Sciatic nerve (tissue), 2 donors: ENCODE measurements around the gene CACNA1G. TPM values are rescaled to one million over a fixed set of nuclear protein-coding genes. Genes with fewer than 3 reads are reported as not detected.
A peak's percentile ranks its signal among the peaks of the same experiment; 100 is the strongest.

ENCODE experiments used
- ATAC-seq: fragments of 200-7000 bp; cut with Tn5 transposase; one replicate; pipeline ENCODE4 v1.9.1; 2020; ENCODE audit warnings: mild to moderate bottlenecking, moderate library complexity
- DNase-seq: peaks from one replicate; pipeline ENCODE4 v3.0.0-alpha.2; 2020; ENCODE audit warnings: low spot score
- intact Hi-C: fragments of 100-400 bp; cut with DNase I; formaldehyde crosslinking; loops from one replicate; pipeline ENCODE4 v1.14.2; 2022
- total RNA-seq: library from RNA; stranded (reverse); fragmentation: NEBNext Ultra II Directional; extraction: Animal tissue kit (Norgen Biotek cat#: 25700); gene quantifications from one replicate; pipeline ENCODE4 v1.2.1, GENCODE V29; 2021
- donor health status: DM: no; HTN: no; CAD: no.
- donor health status: DM: no; HTN: no; CAD: no.

CACNA1G gene
- total RNA-seq, 1 donor from 2014 or later: 0.36 TPM

DNA sequence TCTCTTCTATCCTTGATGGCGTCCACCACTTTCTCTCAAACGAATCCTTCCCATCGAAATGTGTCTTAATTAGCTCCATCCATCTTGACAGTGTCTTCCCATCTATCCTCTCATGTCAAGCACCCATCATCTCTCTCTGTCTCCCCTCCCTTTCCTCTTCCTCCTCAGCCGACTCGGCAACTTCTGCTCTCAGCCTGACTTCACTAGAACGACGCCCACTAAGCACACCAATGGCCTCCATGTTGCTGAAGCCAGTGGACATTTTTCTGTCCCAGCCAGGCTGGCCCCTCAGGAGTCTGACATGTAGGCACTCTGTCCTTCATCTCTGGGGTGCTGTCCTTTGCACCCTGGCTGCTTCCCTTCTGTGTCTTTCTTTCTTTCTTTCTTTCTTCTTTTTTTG lies 16.0 kb upstream of the CACNA1G start:
- intact Hi-C loops: no loop called here
- no peak for DNase-seq
- no peak for ATAC-seq

DNA sequence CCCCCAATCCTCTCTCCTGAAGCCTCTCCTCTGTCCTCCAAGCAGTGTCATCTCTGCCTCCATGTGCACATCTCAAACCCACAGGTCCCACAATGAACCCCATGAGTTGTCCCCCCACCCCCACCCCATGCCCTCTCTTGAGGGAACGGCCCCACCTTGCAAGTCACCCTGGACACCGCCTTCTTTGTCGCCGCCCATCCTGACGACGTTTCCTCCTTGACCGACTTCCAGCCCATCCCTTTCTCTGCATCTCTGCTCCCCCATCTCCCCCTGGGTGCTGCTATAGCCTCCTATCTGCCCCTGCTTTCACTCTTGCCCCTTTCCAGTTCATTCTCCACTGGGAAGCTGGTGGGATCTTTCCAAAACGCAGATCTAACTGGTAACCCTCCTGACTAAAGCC lies 15.2 kb upstream of the CACNA1G start:
- intact Hi-C loops: loop anchor here (5.0 kb wide), 1 partner anchor 297 kb away; no protein-coding TSS in a partner anchor
- ATAC-seq (no peak), DNase-seq (no peak)

DNA sequence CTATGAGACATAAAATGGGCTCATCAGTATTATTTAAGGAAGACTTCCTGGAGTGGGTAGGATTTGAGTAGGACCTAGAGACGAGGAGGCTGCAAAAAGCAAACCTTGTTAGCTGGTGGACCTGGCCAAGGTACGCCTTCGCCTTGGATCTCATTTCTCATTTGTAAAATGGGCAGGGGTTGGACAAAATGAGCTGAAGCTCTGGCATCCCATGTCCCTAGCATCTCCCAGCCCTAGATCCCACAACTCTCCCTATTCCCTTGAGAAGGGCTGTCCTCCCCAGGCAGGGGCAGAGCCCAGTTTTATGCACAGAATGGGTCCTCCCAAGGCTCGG lies 13.8 kb upstream of the CACNA1G start:
- no peak for DNase-seq
- intact Hi-C loops: loop anchor here (5.0 kb wide), 1 partner anchor 296 kb away; no protein-coding TSS in a partner anchor
- ATAC-seq: no peak

DNA sequence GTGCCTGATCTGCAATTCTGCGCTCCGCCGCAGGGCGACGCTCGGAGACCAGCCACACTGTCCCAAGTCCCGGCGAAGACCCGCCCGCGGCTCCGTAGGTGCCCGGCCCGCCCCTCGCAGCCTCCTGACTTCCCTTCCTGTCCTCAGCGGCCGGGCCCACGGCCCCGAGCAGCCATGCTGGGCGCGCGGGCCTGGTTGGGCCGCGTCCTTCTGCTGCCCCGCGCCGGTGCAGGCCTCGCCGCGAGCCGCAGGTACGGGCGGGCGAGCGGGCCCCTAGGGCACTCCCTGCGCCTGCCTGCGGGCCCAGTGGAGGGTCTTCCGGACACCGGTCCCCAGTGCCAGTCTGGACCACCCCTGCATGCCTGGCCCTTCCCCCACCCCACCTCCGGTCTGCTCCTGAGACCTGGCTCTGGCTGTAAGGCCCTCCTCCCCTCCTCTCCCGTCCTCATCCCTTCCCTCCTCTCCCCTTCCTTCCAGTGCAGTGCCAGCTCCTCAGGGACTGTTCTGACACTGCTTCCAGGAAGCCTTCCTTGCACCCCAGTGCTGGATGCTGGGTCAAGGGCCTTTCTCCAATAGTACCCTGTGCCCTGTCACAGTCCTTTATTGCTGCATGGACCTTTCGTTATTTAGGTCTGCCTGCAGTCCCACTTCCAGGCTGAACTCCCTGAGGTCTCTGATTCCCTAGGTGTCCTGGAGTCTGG lies 13.3 kb upstream of the CACNA1G start, which contains the start of gene SPATA20:
Gene SPATA20 (plus strand): TSS at position 140 of the 701 bp plus-strand sequence. CDS start 35 bp downstream, at position 175.
- ATAC-seq (peak; percentile 87), DNase-seq (peak; percentile 94)
- intact Hi-C loops: loop anchor here (5.0 kb wide), 1 partner anchor 295 kb away; no protein-coding TSS in a partner anchor

DNA sequence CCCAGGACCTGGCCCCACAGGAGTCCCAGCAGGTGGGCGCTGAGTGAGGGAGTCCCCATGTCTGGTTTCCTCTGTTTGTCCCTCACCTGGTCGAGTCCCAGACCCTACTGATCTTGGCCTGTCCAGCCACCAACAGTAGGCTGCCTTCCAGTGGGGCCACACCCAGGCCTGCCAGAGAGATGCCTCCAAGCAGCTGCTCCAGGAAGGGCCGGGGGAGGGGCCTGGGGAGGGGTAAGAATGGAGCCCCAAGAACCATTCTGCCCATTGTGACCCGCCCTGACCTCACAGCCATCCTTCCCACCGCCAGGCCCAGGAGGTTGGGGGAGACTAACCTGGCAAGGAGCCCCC lies 12.8 kb upstream of the CACNA1G start:
- DNase-seq: no peak
- intact Hi-C loops: loop anchor here (5.0 kb wide), 1 partner anchor 295 kb away; no protein-coding TSS in a partner anchor
- ATAC-seq: no peak

DNA sequence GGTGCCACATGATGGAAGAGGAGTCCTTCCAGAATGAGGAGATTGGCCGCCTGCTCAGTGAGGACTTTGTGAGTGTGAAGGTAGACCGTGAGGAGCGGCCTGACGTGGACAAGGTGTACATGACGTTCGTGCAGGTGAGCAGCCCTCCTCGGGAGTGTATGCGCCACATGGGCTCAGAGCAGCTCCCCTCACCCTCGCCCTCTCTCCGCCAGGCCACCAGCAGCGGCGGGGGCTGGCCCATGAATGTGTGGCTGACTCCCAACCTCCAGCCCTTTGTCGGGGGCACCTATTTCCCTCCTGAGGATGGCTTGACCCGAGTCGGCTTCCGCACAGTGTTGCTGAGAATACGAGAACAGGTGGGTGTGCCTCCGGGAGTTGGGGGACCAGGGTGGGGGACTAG lies 11.7 kb upstream of the CACNA1G start:
- DNase-seq (no peak), ATAC-seq (no peak)
- intact Hi-C loops: loop anchor here (5.0 kb wide), 1 partner anchor 293 kb away; no protein-coding TSS in a partner anchor

DNA sequence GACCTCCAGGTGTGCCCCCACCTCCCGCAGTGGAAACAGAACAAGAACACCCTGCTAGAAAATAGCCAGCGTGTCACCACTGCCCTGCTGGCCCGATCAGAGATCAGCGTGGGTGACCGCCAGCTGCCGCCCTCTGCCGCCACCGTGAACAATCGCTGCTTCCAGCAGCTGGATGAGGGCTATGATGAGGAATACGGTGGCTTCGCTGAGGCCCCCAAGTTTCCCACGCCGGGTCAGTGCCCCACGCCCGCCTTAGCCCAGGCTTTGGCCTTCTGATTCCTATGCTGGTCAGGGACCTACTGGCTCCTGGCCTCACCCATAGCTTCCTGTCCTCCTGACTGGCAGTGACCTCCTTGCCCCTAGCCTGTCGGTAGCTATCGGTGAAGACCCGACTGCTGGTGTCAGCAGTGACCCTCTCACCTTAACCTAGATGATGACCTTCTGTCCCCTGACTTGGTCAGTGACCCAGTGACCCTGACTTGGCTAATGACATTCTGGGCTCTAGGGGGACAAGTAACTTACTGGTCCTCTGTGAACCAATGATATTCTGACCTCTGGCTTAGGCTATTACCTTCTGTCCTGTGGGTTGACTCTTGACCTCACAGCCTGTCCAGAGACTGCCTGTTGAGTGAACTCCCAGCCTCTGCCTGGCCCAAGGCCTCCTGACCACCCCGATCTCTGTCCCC lies 11.1 kb upstream of the CACNA1G start:
- ATAC-seq (no peak), DNase-seq (no peak)
- intact Hi-C loops: loop anchor here (5.0 kb wide), 1 partner anchor 293 kb away; no protein-coding TSS in a partner anchor

DNA sequence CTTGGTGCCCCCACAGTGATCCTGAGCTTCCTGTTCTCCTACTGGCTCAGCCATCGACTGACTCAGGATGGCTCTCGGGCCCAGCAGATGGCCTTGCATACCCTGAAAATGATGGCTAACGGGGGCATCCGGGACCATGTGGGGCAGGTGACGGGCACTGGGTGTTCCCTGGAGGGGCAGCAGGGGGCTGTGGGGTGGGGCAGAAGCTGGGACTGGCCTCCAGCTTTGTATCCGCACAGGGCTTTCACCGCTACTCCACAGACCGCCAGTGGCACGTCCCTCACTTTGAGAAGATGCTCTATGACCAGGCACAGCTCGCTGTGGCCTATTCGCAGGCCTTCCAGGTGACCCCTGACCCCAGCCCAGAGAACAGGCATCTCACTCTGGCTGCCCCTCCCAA lies 10.5 kb upstream of the CACNA1G start:
- intact Hi-C loops: loop anchor here (5.0 kb wide), 3 partner anchors 77 to 292 kb away; no protein-coding TSS in a partner anchor
- ATAC-seq: no peak
- DNase-seq: no peak

DNA sequence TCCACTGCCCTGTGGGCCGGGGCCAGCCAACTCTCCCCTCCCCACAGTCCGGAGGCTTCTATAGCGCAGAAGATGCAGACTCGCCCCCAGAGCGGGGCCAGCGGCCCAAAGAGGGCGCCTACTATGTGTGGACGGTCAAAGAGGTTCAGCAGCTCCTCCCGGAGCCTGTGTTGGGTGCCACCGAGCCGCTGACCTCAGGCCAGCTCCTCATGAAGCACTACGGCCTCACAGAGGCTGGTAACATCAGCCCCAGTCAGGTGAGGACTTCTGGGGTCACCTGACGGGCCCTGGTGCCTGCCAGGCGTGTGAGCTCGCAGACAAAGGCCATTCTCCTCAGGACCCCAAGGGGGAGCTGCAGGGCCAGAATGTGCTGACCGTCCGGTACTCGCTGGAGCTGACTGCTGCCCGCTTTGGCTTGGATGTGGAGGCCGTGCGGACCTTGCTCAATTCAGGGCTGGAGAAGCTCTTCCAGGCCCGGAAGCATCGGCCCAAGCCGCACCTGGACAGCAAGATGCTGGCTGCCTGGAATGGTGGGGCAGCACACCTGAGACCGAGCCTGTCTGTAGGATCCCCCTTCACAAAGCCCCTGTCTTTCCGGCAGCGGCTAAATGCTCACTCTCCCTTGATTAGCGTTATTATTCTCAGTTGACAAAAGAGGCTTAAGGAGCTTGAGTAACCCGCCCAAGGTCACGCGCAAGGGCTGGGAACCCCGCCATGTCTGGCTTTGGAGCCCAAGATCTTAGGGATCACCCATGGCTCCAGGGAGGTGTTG lies 9.7 kb upstream of the CACNA1G start:
- ATAC-seq: peak; percentile 82
- intact Hi-C loops: loop anchor here (5.0 kb wide), 2 partner anchors 76 to 131 kb away; no protein-coding TSS in a partner anchor

DNA sequence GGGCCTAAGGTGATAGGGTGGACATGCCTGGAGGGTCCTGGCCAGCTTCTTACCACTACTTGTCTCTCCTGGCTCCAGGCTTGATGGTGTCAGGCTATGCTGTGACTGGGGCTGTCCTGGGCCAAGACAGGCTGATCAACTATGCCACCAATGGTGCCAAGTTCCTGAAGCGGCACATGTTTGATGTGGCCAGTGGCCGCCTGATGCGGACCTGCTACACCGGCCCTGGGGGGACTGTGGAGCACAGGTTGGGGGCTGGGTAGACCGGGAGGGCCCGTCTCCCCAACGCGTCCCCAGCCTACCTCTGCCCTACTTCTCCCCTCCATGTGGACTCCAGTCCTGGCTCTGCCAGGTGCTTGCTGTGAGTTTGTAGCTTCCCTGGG lies 9.1 kb upstream of the CACNA1G start:
- no peak for DNase-seq
- ATAC-seq: no peak
- intact Hi-C loops: loop anchor here (5.0 kb wide), 2 partner anchors 76 to 131 kb away; no protein-coding TSS in a partner anchor

More for the DNA sequence above, 9.7 kb upstream of the CACNA1G start:
- DNase-seq: peak; percentile 87

DNA sequence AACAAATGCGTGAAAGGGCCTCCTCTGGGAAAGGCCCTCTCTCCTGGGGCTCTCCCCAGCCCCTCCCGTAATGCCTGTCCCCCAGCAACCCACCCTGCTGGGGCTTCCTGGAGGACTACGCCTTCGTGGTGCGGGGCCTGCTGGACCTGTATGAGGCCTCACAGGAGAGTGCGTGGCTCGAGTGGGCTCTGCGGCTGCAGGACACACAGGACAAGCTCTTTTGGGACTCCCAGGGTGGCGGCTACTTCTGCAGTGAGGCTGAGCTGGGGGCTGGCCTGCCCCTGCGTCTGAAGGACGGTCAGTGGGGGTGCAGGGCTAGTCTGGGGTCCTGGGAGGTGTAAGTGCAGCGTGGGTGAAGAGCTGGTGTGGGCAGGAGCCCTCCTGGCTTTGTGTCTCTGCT lies 8.6 kb upstream of the CACNA1G start:
- ATAC-seq (no peak), DNase-seq (no peak)
- intact Hi-C loops: loop anchor here (5.0 kb wide), 2 partner anchors 75 to 130 kb away; no protein-coding TSS in a partner anchor

DNA sequence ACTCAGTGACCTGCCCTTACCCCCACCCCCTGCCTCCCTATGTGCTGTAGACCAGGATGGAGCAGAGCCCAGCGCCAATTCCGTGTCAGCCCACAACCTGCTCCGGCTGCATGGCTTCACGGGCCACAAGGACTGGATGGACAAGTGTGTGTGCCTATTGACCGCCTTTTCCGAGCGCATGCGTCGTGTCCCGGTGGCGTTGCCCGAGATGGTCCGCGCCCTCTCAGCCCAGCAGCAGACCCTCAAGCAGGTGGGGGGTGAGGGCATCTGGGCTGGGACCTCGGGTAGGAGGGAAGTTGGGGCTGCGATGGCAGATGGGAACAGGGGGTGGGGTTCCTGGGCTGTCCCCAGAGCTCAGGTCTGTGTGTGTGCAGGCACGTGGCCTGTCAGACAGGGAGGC lies 6.3 kb upstream of the CACNA1G start:
- intact Hi-C loops: loop anchor here (5.0 kb wide), 2 partner anchors 73 to 128 kb away; no protein-coding TSS in a partner anchor
- no peak for ATAC-seq
- DNase-seq: no peak

DNA sequence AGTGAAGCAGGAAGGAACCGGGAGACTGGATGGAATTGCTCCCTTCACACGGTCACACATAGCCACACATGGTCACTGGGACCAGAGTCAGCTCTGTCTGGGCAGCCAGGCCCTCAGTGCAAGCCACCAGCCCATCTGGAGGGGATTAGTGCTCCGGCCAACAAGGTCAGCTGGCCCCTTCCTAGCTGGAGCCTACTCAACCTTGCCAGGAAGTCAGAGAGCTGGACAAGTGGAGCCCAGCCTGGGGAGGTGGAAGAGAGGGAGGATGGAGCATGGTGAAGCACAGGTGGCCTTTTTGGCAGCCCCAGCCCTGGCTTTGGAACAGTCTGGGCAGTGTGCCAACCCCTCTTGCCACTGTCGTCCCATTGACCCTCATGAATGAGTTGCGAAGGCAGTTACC lies 3.7 kb upstream of the CACNA1G start:
- intact Hi-C loops: no loop called here
- ATAC-seq: no peak
- DNase-seq: no peak

DNA sequence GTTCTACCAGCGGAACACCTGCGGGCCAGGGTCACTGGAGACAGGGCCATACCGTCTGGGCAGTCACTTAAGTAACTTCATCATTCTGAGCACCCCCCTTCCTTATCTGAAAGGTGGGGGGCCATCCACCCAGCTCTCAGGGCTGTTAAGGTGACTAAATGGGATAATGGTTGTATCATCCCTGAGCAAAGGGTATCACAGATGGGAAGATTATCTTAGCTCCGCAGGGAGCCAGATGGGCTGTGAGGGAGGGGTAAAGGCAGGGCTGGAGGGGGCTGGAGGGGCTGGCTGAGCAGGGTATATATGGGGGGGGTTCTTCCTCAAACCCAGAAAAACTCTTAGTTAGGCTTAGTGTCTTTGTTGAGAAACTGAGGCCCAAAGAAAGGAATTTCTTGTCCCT lies 2.9 kb upstream of the CACNA1G start:
- DNase-seq: no peak
- intact Hi-C loops: no loop called here
- ATAC-seq: no peak

DNA sequence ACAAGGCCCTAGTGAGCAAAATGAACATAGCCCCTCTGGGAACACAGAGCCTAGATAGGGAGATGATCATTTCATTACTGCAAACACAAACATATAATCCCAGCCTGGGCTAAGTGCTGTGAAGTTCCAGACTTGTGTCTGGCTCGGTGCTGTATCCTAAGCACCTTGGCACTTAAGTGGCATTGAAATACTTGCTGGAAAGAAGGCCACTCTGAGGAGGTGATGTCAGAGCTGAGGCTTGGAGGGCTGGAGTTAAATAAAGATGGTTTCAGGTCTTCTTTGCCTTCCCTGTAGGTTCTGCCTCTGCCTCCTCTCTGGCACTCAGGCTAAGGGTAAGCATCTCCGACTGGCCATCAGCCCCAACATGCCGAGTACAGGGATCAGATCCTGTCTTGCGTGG lies 2.4 kb upstream of the CACNA1G start:
- no peak for DNase-seq
- no peak for ATAC-seq
- intact Hi-C loops: no loop called here

DNA sequence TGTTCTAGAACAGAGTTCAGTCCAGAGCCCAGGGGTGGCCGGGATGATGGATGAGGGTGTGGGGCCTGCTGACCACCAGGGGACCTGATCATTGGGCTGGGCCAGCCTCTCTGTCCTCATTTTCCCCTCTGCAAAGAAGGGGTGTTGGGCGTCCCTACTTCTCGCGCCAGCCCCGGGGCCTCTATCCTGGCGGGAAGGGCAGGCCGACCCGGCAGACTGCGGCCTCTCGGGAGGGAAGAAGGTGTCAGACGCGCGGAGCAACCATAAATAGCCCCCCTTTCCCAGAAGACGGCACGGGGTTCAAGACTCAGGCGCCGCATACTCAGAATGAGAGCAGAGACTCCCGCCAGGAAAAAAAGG lies 2.0 kb upstream of the CACNA1G start:
- ATAC-seq (no peak), DNase-seq (no peak)
- intact Hi-C loops: no loop called here

DNA sequence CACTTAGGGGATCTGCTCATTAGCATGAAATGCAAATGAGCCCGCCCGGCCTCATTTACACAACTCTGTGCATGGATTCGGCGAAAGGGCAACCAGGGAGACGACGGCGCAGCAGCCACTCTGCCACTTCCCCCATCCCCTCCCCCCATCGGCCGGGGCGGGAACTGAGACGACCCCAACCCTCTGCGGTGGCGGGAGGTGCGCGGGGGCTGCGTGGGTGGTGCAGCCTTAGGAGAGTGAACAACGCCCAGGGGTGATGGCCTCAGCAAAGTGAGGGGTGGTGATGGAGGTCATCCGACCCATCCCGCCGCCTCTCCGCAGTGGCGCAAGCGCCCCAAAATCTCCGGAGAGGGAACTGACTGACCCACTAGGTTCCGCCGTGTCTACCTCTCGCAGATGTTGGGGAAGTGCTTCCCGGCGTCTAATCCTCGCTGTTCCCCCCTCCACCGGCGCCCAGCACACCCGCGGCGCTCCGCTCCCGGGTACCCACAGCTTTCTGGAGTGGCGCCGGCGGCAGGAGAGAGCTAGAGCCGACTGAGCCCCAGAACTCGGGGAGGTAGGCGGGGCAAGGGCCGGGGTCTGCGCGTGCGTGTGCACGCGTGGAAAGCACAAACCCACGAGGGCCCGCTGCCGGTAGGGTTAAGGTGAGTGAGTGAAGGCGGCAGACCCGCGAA lies 1.4 kb upstream of the CACNA1G start:
- ATAC-seq: peak; percentile 3
- intact Hi-C loops: no loop called here
- DNase-seq: no peak

DNA sequence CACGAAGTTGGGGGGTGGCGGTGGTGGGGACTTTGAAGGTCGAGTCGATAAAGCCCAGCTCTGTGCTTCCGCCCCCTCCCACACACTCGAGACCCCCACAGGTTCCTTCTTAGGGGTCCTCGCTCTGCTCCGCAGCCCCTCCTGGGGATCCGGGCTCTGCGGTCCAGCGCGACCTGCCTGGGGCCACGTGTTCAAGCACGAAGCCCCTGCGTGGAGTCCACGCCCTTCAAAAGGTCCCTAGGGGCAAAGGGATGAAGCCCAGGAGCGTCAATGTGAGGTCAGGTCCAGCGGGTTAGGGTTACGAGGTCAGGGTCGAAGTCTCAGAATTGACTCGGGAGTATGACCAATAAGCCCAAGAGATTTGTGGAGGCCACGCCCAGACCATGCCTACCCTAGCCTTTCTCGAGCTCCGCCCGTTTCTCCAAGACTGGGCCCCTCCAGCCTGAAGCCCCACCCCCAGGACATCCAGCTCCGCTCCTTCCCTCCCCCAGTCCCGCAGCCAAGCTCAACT lies 786 bp upstream of the CACNA1G start:
- DNase-seq (no peak), ATAC-seq (peak; percentile 64)
- intact Hi-C loops: no loop called here
